Measurements from ENCODE around the gene CEP128.

DNA sequence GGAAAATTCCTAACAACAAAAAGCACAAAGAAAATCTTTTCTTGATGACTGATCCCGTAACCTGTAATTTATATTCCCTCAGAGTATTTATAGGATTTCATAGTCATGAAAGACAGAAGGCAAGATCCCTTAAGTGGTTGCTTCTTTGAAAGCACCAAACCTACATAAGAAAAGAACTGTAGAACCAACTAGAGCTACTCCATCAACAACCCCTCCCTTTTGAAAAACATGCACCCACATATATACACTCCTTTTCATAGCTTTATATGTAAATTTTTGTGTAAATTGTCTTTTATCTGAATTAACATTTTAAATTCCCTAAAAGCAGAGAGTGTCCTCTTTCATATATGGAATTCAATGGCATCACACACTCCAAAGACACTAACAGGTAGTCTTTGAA lies 215.3 kb downstream of the CEP128 start:
- TF ChIP-seq, protein P1, sequence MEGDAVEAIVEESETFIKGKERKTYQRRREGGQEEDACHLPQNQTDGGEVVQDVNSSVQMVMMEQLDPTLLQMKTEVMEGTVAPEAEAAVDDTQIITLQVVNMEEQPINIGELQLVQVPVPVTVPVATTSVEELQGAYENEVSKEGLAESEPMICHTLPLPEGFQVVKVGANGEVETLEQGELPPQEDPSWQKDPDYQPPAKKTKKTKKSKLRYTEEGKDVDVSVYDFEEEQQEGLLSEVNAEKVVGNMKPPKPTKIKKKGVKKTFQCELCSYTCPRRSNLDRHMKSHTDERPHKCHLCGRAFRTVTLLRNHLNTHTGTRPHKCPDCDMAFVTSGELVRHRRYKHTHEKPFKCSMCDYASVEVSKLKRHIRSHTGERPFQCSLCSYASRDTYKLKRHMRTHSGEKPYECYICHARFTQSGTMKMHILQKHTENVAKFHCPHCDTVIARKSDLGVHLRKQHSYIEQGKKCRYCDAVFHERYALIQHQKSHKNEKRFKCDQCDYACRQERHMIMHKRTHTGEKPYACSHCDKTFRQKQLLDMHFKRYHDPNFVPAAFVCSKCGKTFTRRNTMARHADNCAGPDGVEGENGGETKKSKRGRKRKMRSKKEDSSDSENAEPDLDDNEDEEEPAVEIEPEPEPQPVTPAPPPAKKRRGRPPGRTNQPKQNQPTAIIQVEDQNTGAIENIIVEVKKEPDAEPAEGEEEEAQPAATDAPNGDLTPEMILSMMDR (IDR thresholded peaks at IDR 0.05; ENCODE audit: borderline replicate concordance, extremely low read depth, low read length, poor library complexity, severe bottlenecking): no peak
- TF ChIP-seq EZH2 (IDR thresholded peaks at IDR 0.05; ENCODE audit: borderline replicate concordance, low read depth, low read length, severe bottlenecking): no peak

Measured in DND-41 (cell line).